Measurements from ENCODE around the gene MCC. TPM values are rescaled to one million over a fixed set of nuclear protein-coding genes. Genes with fewer than 3 reads are reported as not detected.

The MCC gene
- total and polyA plus RNA-seq, 4 donors: 4.5 to 20.0 (median 9.7) TPM

DNA sequence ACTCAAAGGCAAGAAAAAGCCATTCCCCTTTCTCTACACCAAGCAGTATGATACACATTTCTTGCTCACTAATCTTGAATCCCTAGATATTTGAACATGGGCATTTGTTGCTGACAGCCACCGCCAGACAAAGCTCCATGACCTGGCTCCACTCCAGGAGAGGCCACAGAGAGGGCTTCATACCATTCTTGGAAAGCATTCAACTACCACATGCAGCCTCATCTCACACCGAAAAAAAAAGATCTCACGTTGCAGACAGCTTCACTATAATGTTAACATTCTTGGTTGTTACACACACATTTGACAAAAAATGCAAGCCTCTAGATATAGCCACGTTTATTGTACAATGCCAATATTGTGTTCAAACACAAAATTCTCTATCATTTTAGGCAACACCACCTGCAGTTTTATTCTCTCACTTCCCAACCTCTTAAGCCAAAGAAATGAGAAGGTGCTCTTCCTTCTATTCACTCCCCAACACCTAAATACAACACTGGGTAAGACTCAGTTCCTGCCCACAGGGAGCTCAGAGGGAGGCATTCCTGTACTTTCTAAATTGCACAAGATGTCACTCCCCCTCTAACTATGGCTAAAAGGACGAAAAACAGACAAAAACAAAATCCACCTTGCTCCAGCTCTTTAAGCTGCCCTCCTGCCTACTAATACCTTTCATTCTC, 275.9 kb downstream of the MCC start:
- ATAC-seq (ENCODE audit: low FRiP score) (no peak), DNase-seq (no peak)
- WGBS, 2 donors: 44% methylated on average over 5 of the region's 5 CpGs
- H3K4me1 ChIP-seq (ENCODE audit: control insufficient read depth in 1 of 2, insufficient read depth in 2 of 2, low read length in 2 of 2): peaks cover 0 to 2% of the 10 kb centered on the region in 2 donors
- intact Hi-C loops (cut with DNase I): no loop called here
- no peaks in the 10 kb centered on the region for H3K27me3 ChIP-seq (ENCODE audit: control insufficient read depth in 1 of 2, insufficient read depth in 2 of 2, low read length in 1 of 2)
- H3K9me3 ChIP-seq (ENCODE audit: control insufficient read depth, low read length): no peaks in the 10 kb centered on the region
- H3K36me3 ChIP-seq (ENCODE audit: control insufficient read depth in 1 of 2, insufficient read depth in 2 of 2, low read length in 1 of 2): no peaks in the 10 kb centered on the region
- no peak overlapping the region for H3K27ac ChIP-seq (ENCODE audit: low read depth in 1 of 2, low read length in 2 of 2)
- no peak overlapping the region for H3K4me3 ChIP-seq (ENCODE audit: low read length in 2 of 2)

DNA sequence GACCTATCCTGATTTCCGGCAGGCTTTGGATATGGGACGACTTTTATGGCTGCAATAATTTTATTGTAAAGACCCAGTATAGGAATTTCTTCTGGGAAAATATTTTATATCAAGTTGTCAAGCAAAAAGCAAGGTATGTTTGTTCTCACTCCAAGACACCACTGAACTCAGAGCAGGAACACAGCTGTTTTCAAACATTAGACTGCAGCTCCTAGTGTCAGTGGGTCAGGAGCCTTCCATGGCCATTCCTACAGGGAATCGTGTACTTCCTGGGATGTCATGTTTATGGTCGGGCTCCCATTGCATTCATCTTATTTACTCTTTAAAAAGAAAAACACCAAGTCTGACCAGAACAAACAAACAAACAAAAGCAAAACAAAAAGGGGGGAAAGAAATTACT, 278.8 kb downstream of the MCC start:
- no peaks in the 10 kb centered on the region for H3K36me3 ChIP-seq (ENCODE audit: control insufficient read depth in 1 of 2, insufficient read depth in 2 of 2, low read length in 1 of 2)
- no peak overlapping the region for H3K27ac ChIP-seq (ENCODE audit: low read depth in 1 of 2, low read length in 2 of 2)
- no peaks in the 10 kb centered on the region for H3K27me3 ChIP-seq (ENCODE audit: control insufficient read depth in 1 of 2, insufficient read depth in 2 of 2, low read length in 1 of 2)
- no peaks in the 10 kb centered on the region for H3K9me3 ChIP-seq (ENCODE audit: control insufficient read depth, low read length)
- H3K4me1 ChIP-seq (ENCODE audit: control insufficient read depth in 1 of 2, insufficient read depth in 2 of 2, low read length in 2 of 2): peaks cover 0 to 2% of the 10 kb centered on the region in 2 donors
- ATAC-seq (ENCODE audit: low FRiP score) (no peak), DNase-seq (no peak)
- H3K4me3 ChIP-seq (ENCODE audit: low read length in 2 of 2): no peak overlapping the region
- WGBS, 2 donors: 81 to 82% methylated on average over 4 of the region's 4 CpGs
- intact Hi-C loops (cut with DNase I): no loop called here

DNA sequence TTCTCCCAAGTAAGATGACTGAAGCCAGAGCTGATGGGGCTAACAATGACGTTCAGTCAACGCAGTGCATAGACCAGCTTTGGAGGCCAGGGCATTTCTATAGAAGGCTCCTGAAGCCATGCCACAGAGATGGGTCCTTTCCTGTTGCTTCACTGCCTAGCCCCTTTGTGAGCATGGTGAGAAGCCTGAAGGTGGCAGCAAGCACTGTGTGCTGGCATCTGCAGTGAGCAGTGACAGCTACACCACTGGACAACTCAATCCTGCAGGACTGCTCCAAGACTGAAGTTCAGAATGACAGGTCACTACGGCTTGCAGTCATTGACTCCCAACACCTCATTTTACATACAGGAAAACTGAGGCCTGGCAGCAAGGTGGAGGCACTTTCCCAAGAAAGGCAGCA, 282.4 kb downstream of the MCC start:
- H3K27ac ChIP-seq (ENCODE audit: low read depth in 1 of 2, low read length in 2 of 2): no peak overlapping the region
- no peaks in the 10 kb centered on the region for H3K4me1 ChIP-seq (ENCODE audit: control insufficient read depth in 1 of 2, insufficient read depth in 2 of 2, low read length in 2 of 2)
- DNase-seq (no peak), ATAC-seq (ENCODE audit: low FRiP score) (no peak)
- H3K9me3 ChIP-seq (ENCODE audit: control insufficient read depth, low read length): no peaks in the 10 kb centered on the region
- H3K27me3 ChIP-seq (ENCODE audit: control insufficient read depth in 1 of 2, insufficient read depth in 2 of 2, low read length in 1 of 2): no peaks in the 10 kb centered on the region
- H3K4me3 ChIP-seq (ENCODE audit: low read length in 2 of 2): no peak overlapping the region
- intact Hi-C loops (cut with DNase I): no loop called here
- WGBS, 2 donors: 81 to 89% methylated on average over 3 of the region's 3 CpGs
- H3K36me3 ChIP-seq (ENCODE audit: control insufficient read depth in 1 of 2, insufficient read depth in 2 of 2, low read length in 1 of 2): no peaks in the 10 kb centered on the region

DNA sequence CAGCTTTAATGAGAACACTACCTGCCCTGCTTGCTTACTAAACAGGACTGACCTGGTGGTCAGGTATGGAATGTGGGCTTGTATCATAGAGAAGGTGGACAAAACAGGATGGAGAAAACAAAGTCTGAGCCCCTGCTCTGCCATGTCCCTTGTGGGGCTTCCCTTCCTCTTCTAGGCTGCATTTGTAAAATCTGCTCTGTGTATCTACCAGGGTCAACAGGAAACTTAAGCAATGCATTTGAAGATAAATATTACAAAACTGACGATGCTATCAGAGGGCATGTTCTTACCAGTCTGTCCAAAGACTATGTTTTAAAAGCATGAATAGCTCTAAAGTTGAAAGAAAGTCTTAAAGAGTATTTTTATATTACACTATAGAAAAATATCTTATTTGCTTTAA, 282.9 kb downstream of the MCC start:
- H3K9me3 ChIP-seq (ENCODE audit: control insufficient read depth, low read length): no peaks in the 10 kb centered on the region
- WGBS, 2 donors: 88 to 89% methylated on average over 1 of the region's 1 CpG
- no peaks in the 10 kb centered on the region for H3K36me3 ChIP-seq (ENCODE audit: control insufficient read depth in 1 of 2, insufficient read depth in 2 of 2, low read length in 1 of 2)
- ATAC-seq (ENCODE audit: low FRiP score) (no peak), DNase-seq (no peak)
- H3K27me3 ChIP-seq (ENCODE audit: control insufficient read depth in 1 of 2, insufficient read depth in 2 of 2, low read length in 1 of 2): no peaks in the 10 kb centered on the region
- intact Hi-C loops (cut with DNase I): no loop called here
- no peak overlapping the region for H3K4me3 ChIP-seq (ENCODE audit: low read length in 2 of 2)
- no peak overlapping the region for H3K27ac ChIP-seq (ENCODE audit: low read depth in 1 of 2, low read length in 2 of 2)
- H3K4me1 ChIP-seq (ENCODE audit: control insufficient read depth in 1 of 2, insufficient read depth in 2 of 2, low read length in 2 of 2): no peaks in the 10 kb centered on the region

DNA sequence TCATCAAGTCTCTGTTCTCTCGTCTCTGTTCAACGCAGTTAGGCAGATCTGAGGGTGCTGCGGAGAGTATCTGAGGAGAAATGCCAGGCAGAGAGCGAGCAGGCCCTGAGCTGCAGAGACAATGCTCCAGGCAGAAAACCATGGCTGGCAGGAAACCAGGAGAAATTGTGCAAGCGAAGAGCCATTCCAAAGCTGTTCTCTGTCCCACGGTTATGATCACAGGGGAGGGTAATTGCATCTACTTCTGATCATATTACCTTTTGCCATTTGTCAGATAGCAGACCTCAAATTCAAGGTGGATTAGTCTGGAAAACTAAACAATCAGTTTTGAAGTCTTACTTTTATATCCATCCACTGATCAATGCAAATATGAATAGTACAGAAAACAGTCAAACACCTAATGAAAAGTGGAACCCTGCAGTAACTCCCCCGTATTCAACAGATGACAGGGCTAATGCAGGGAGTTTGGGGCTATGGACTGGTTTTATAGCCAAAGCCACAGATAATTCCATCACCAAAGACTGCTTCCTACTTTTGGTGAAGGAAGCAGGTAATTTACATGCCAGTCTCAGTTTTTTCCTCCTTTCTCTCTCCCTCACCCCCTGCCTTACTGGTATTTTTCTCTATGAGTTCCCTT, 283.6 kb downstream of the MCC start:
- intact Hi-C loops (cut with DNase I): no loop called here
- H3K4me3 ChIP-seq (ENCODE audit: low read length in 2 of 2): no peak overlapping the region
- no peaks in the 10 kb centered on the region for H3K4me1 ChIP-seq (ENCODE audit: control insufficient read depth in 1 of 2, insufficient read depth in 2 of 2, low read length in 2 of 2)
- ATAC-seq (ENCODE audit: low FRiP score) (peak; percentile 71), DNase-seq (no peak)
- no peaks in the 10 kb centered on the region for H3K9me3 ChIP-seq (ENCODE audit: control insufficient read depth, low read length)
- no peaks in the 10 kb centered on the region for H3K36me3 ChIP-seq (ENCODE audit: control insufficient read depth in 1 of 2, insufficient read depth in 2 of 2, low read length in 1 of 2)
- 92 to 94% methylated on average over 7 of the region's 7 CpGs for WGBS, 2 donors
- H3K27me3 ChIP-seq (ENCODE audit: control insufficient read depth in 1 of 2, insufficient read depth in 2 of 2, low read length in 1 of 2): no peaks in the 10 kb centered on the region
- no peak overlapping the region for H3K27ac ChIP-seq (ENCODE audit: low read depth in 1 of 2, low read length in 2 of 2)

DNA sequence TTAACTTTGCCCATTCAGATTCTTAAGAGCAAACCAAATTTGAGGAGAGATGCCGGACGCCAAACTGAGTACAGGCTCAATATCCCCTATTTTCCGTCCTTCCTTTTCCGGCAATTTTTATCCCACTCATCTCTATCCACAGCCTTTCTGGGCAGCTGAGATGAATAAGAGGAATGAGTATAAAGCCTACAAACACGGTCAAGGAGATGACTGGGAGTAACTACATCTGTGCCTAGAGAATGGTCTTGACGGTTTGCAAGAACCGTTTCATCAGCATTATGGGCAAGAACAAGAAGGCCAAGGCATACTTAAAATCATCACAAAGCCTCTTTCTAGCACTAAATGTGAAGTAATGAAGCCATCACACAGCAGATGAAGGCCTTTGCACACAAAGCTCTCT, 284.3 kb downstream of the MCC start:
- intact Hi-C loops (cut with DNase I): no loop called here
- Histone ChIP-seq H3K9me3 (ENCODE audit: control insufficient read depth, low read length) (no peaks in the 10 kb centered on the region), H3K27ac (ENCODE audit: low read depth in 1 of 2, low read length in 2 of 2) (no peak overlapping the region), H3K27me3 (ENCODE audit: control insufficient read depth in 1 of 2, insufficient read depth in 2 of 2, low read length in 1 of 2) (no peaks in the 10 kb centered on the region), H3K4me1 (ENCODE audit: control insufficient read depth in 1 of 2, insufficient read depth in 2 of 2, low read length in 2 of 2) (no peaks in the 10 kb centered on the region), H3K36me3 (ENCODE audit: control insufficient read depth in 1 of 2, insufficient read depth in 2 of 2, low read length in 1 of 2) (no peaks in the 10 kb centered on the region), H3K4me3 (ENCODE audit: low read length in 2 of 2) (no peak overlapping the region)
- DNase-seq (no peak), ATAC-seq (ENCODE audit: low FRiP score) (no peak)
- 96% methylated on average over 7 of the region's 7 CpGs for WGBS, 2 donors

DNA sequence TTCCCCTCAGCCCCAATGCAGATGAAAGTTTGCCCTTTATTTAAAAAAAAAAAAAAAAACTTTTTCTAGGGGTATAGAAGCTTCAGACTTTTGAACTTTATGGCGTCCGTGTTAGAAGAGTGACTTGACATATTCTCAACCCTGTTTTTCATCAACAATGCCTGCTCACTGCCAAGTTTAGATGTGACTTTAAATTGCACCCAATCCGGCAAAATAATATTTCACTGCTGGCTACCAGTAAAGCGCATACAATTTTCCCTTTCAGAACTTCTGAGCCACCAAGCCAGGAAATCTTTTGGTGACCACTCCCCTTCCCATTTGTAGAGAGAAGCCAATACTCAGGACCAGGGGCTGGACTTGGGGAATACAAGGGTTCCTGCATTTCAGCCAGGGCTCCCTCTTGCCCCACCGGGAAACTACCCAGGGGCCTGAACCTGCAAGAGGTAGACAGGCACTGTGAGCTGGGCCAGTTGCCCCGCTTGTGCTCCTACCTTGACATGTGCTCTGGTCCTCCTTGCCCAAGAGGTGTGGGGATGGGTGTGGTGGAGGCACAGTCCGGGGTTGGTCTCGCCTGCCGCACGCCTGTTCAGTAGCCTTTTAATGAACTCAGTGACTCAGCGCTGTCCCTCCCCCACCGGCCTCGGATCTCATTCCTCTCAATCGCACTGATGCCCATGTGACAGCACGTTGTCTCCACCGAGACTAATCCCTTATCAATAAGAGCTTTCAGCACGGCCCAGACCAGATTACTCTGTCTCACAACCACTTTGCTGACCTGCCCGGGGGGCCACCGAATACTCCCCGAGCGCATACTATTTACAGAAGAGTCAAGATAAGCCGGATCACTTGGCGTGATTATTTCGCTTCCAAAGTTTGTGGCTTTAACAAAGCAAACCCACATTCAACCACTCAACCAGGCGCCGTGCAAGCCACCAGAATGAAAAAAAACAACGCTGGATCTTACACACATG, 285.2 kb downstream of the MCC start:
- Histone ChIP-seq H3K27ac (ENCODE audit: low read depth in 1 of 2, low read length in 2 of 2) (no peak overlapping the region), H3K36me3 (ENCODE audit: control insufficient read depth in 1 of 2, insufficient read depth in 2 of 2, low read length in 1 of 2) (no peaks in the 10 kb centered on the region), H3K4me3 (ENCODE audit: low read length in 2 of 2) (no peak overlapping the region), H3K4me1 (ENCODE audit: control insufficient read depth in 1 of 2, insufficient read depth in 2 of 2, low read length in 2 of 2) (no peaks in the 10 kb centered on the region), H3K9me3 (ENCODE audit: control insufficient read depth, low read length) (no peaks in the 10 kb centered on the region), H3K27me3 (ENCODE audit: control insufficient read depth in 1 of 2, insufficient read depth in 2 of 2, low read length in 1 of 2) (no peaks in the 10 kb centered on the region)
- ATAC-seq (ENCODE audit: low FRiP score) (peak; percentile 53), DNase-seq (no peak)
- 85 to 87% methylated on average over 27 of the region's 27 CpGs for WGBS, 2 donors
- intact Hi-C loops (cut with DNase I): no loop called here

DNA sequence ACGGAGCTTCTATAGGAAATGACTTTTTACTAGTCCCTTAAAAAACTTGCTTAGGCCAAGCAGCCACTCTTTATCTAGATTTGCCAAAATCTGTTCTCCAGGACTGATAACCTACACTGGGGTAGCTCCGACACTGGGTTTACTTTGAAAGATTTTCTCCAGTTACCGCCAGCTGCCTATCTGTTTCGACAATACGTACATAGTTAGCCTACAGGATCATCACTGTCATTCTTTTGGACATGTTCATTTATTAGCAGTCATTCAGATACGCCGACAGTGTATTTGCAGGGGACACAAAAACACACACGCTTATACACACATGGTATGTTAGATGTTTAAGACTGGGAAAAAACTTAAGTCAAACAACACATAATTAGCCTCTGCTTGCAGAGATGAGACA, 286.0 kb downstream of the MCC start:
- no peaks in the 10 kb centered on the region for H3K4me1 ChIP-seq (ENCODE audit: control insufficient read depth in 1 of 2, insufficient read depth in 2 of 2, low read length in 2 of 2)
- H3K27ac ChIP-seq (ENCODE audit: low read depth in 1 of 2, low read length in 2 of 2): no peak overlapping the region
- H3K27me3 ChIP-seq (ENCODE audit: control insufficient read depth in 1 of 2, insufficient read depth in 2 of 2, low read length in 1 of 2): no peaks in the 10 kb centered on the region
- intact Hi-C loops (cut with DNase I): no loop called here
- H3K36me3 ChIP-seq (ENCODE audit: control insufficient read depth in 1 of 2, insufficient read depth in 2 of 2, low read length in 1 of 2): no peaks in the 10 kb centered on the region
- H3K4me3 ChIP-seq (ENCODE audit: low read length in 2 of 2): no peak overlapping the region
- H3K9me3 ChIP-seq (ENCODE audit: control insufficient read depth, low read length): no peaks in the 10 kb centered on the region
- DNase-seq: no peak
- 95 to 97% methylated on average over 8 of the region's 8 CpGs for WGBS, 2 donors
- ATAC-seq (ENCODE audit: low FRiP score): no peak

All from aorta (tissue), 5 donors.